H1 (cell line): ENCODE results near the gene KRT14. TPM values are rescaled to one million over a fixed set of nuclear protein-coding genes. Genes with fewer than 3 reads are reported as not detected.

Source experiments
- CTCF ChIA-PET: fragments of 300-600 bp; sonication (Branson Sonifier 250); formaldehyde crosslinking; loops from one replicate; lab custom pipeline; 2021; ENCODE audit not compliant: partially characterized antibody; lab: Charles Lee
- POLR2A ChIA-PET: fragments of 300-600 bp; sonication (Branson Sonifier 250); formaldehyde crosslinking; loops from one replicate; lab custom pipeline; 2021; ENCODE audit warnings: inconsistent platforms; ENCODE audit not compliant: partially characterized antibody; lab: Charles Lee
- DNase-seq, 2 experiments: peaks; one replicate each; pipeline versions ENCODE4 v3.0.0 to v3.0.0-alpha.2; 2010 to 2022; ENCODE audit warnings: low spot score in 2 of 2, low read depth in 1 of 2, mixed read lengths in 1 of 2
- FAIRE-seq: peaks from 2 replicates; lab custom pipeline; 2011; peaks lifted over from hg19 to GRCh38; lab: Jason Lieb, UNC
- H2AFZ ChIP-seq: 2 replicates; pipeline ENCODE4 v1.8.1; 2012; ENCODE audit warnings: low read length, inconsistent platforms
- H2AK5ac ChIP-seq: 2 replicates; pipeline ENCODE4 v1.6.1; 2013; ENCODE audit warnings: low read depth, low read length
- H2BK120ac ChIP-seq: replicated peaks from 2 replicates; pipeline ENCODE3; 2013; ENCODE audit warnings: low read depth, low read length, inconsistent platforms
- H2BK12ac ChIP-seq: 2 replicates; pipeline ENCODE4 v1.6.1; 2013; ENCODE audit warnings: low read depth, low read length
- H2BK15ac ChIP-seq: 2 replicates; pipeline ENCODE4 v1.6.1; 2013; ENCODE audit warnings: low read length
- H2BK20ac ChIP-seq: 2 replicates; pipeline ENCODE4 v1.6.1; 2013; ENCODE audit warnings: low read length
- H2BK5ac ChIP-seq: 2 replicates; pipeline ENCODE4 v1.6.1; 2013; ENCODE audit warnings: low read depth, low read length
- H3K14ac ChIP-seq: 2 replicates; pipeline ENCODE4 v1.6.1; 2013; ENCODE audit warnings: inconsistent platforms; ENCODE audit not compliant: insufficient read length
- H3K18ac ChIP-seq: 2 replicates; pipeline ENCODE4 v1.6.1; 2013; ENCODE audit warnings: low read length; ENCODE audit errors: extremely low read depth
- H3K23ac ChIP-seq: 2 replicates; pipeline ENCODE4 v1.6.1; 2013; ENCODE audit warnings: inconsistent platforms; ENCODE audit not compliant: insufficient read length
- H3K23me2 ChIP-seq: 2 replicates; pipeline ENCODE4 v1.6.1; 2013; ENCODE audit warnings: low read depth, low read length
- H3K27ac ChIP-seq: 2 replicates; pipeline ENCODE4 v1.6.1; 2011; ENCODE audit warnings: low read depth, low read length, inconsistent platforms
- H3K27me3 ChIP-seq, 4 experiments: replicated peaks in 1 of 4; 1 replicate in 1 of 4; 2 replicates in 3 of 4; pipeline versions ENCODE4 v1.6.1 to v1.8.1; 2011 to 2013; ENCODE audit warnings: low read length in 3 of 4, mild to moderate bottlenecking in 3 of 4, inconsistent platforms in 2 of 4, mixed read lengths in 2 of 4, moderate library complexity in 1 of 4; ENCODE audit not compliant: control insufficient read depth in 3 of 4, insufficient read depth in 3 of 4; ENCODE audit errors: extremely low read depth in 1 of 4
- H3K36me3 ChIP-seq, 4 experiments: 2 replicates each; pipeline versions ENCODE4 v1.6.1 to v1.8.1; 2011 to 2013; ENCODE audit warnings: mild to moderate bottlenecking in 4 of 4, low read length in 3 of 4, moderate library complexity in 2 of 4, control low read depth in 1 of 4, inconsistent platforms in 1 of 4; ENCODE audit not compliant: insufficient read depth in 4 of 4, control insufficient read depth in 2 of 4
- H3K4ac ChIP-seq: replicated peaks from 2 replicates; pipeline ENCODE3; 2013; ENCODE audit warnings: low read length, low read depth, mixed read lengths, inconsistent platforms; ENCODE audit not compliant: insufficient read length
- H3K4me1 ChIP-seq, 4 experiments: replicated peaks in 1 of 4; 1 replicate in 1 of 4; 2 replicates in 3 of 4; pipeline versions ENCODE4 v1.6.1 to v1.8.1; 2011 to 2013; ENCODE audit warnings: low read length in 3 of 4, inconsistent platforms in 2 of 4, mixed read lengths in 1 of 4; ENCODE audit not compliant: insufficient read depth in 4 of 4, control insufficient read depth in 3 of 4
- H3K4me2 ChIP-seq, 2 experiments: 2 replicates each; pipeline versions ENCODE4 v1.6.1 to v1.8.1; 2011 to 2013; ENCODE audit warnings: low read depth in 2 of 2, low read length in 2 of 2, control low read depth in 1 of 2, inconsistent platforms in 1 of 2, mild to moderate bottlenecking in 1 of 2; ENCODE audit not compliant: insufficient read depth in 1 of 2
- H3K4me3 ChIP-seq, 4 experiments: fragments of 200-600, 300-600 bp in 1 of 4; sonication (generic), shearing (Covaris generic), sonication (Bioruptor Twin) in 1 of 4; 2 replicates each; pipeline versions ENCODE4 v1.5.1 to v1.8.1; 2011 to 2016; ENCODE audit warnings: low read length in 4 of 4, low read depth in 3 of 4, control low read depth in 2 of 4, inconsistent platforms in 2 of 4, mild to moderate bottlenecking in 2 of 4, mixed read lengths in 1 of 4, moderate library complexity in 1 of 4; ENCODE audit not compliant: insufficient read depth in 2 of 4; ENCODE audit errors: extremely low read depth in 1 of 4
- H3K56ac ChIP-seq: replicated peaks from 2 replicates; pipeline ENCODE3; 2013; ENCODE audit warnings: low read depth, mild to moderate bottlenecking, mixed read lengths, low read length, inconsistent platforms; ENCODE audit not compliant: insufficient read length
- H3K79me1 ChIP-seq: 2 replicates; pipeline ENCODE4 v1.6.1; 2013; ENCODE audit warnings: low read depth, low read length, control low read depth
- H3K79me2 ChIP-seq, 2 experiments: 2 replicates each; pipeline versions ENCODE4 v1.6.1 to v1.8.1; 2012 to 2013; ENCODE audit warnings: low read length in 2 of 2, mild to moderate bottlenecking in 2 of 2, inconsistent platforms in 1 of 2; ENCODE audit not compliant: insufficient read depth in 2 of 2, control insufficient read depth in 1 of 2
- H3K9ac ChIP-seq, 4 experiments: replicated peaks in 1 of 4; 1 replicate in 1 of 4; 2 replicates in 3 of 4; pipeline versions ENCODE4 v1.6.1 to v1.8.1; 2011 to 2013; ENCODE audit warnings: low read depth in 3 of 4, low read length in 3 of 4, control low read depth in 2 of 4, mild to moderate bottlenecking in 2 of 4, moderate library complexity in 2 of 4, inconsistent platforms in 1 of 4; ENCODE audit errors: extremely low read depth in 1 of 4
- H3K9me3 ChIP-seq, 2 experiments: 2 replicates each; pipeline versions ENCODE4 v1.6.1 to v1.8.1; 2012 to 2013; ENCODE audit warnings: mild to moderate bottlenecking in 2 of 2, moderate library complexity in 2 of 2, control low read depth in 1 of 2, inconsistent platforms in 1 of 2, low read depth in 1 of 2, low read length in 1 of 2, mixed read lengths in 1 of 2; ENCODE audit not compliant: insufficient read depth in 2 of 2
- H4K20me1 ChIP-seq, 2 experiments: replicated peaks in 1 of 2; 2 replicates each; pipeline versions ENCODE3 to v1.8.1; 2011 to 2013; ENCODE audit warnings: inconsistent platforms in 2 of 2, low read length in 2 of 2, mild to moderate bottlenecking in 1 of 2; ENCODE audit not compliant: insufficient read depth in 2 of 2, control insufficient read depth in 1 of 2
- H4K5ac ChIP-seq: 2 replicates; pipeline ENCODE4 v1.6.1; 2013; ENCODE audit warnings: low read length, low read depth, mixed read lengths, inconsistent platforms; ENCODE audit not compliant: insufficient read length
- H4K8ac ChIP-seq: 2 replicates; pipeline ENCODE4 v1.8.0; 2013; ENCODE audit warnings: mild to moderate bottlenecking, moderate library complexity, low read length, inconsistent platforms; ENCODE audit not compliant: insufficient read depth; ENCODE audit errors: extremely low read depth
- H4K91ac ChIP-seq: replicated peaks from 2 replicates; pipeline ENCODE3; 2013; ENCODE audit warnings: low read length, mixed read lengths, inconsistent platforms; ENCODE audit not compliant: insufficient read length
- EP300 ChIP-seq, 2 experiments: IDR thresholded peaks; 1 replicate in 1 of 2; 2 replicates in 1 of 2; pipeline ENCODE4 v1.6.1; 2011 to 2012; ENCODE audit warnings: low read depth in 2 of 2, low read length in 2 of 2, mild to moderate bottlenecking in 2 of 2, borderline replicate concordance in 1 of 2, inconsistent platforms in 1 of 2, moderate library complexity in 1 of 2
- KDM1A ChIP-seq: fragments of 200-600, 300-600 bp; sonication (generic); IDR thresholded peaks from 2 replicates; pipeline ENCODE4 v1.7.1; 2016; ENCODE audit warnings: mild to moderate bottlenecking, low read length, borderline replicate concordance
- KDM5A ChIP-seq: fragments of 200-600 bp; IDR thresholded peaks from 2 replicates; pipeline ENCODE4 v1.7.1; 2012; ENCODE audit warnings: mild to moderate bottlenecking, low read length, inconsistent platforms, mixed read lengths
- NANOG ChIP-seq: IDR thresholded peaks from 2 replicates; pipeline ENCODE4 v1.6.1; 2011; ENCODE audit warnings: low read length, low read depth, mild to moderate bottlenecking, inconsistent platforms; ENCODE audit not compliant: insufficient read depth, poor library complexity, severe bottlenecking
- NRF1 ChIP-seq: IDR thresholded peaks from 2 replicates; pipeline ENCODE4 v1.6.1; 2011; ENCODE audit warnings: mild to moderate bottlenecking, low read depth, low read length, improper control_type of control experiment
- RXRA ChIP-seq: IDR thresholded peaks from 2 replicates; pipeline ENCODE4 v1.6.1; 2011; ENCODE audit warnings: low read depth, mild to moderate bottlenecking, low read length, moderate library complexity; ENCODE audit not compliant: insufficient read depth
- SP4 ChIP-seq: IDR thresholded peaks from 2 replicates; pipeline ENCODE4 v1.6.1; 2012; ENCODE audit warnings: low read length, inconsistent platforms
- TBP ChIP-seq: IDR thresholded peaks from 2 replicates; pipeline ENCODE4 v1.6.1; 2011; ENCODE audit warnings: low read depth, low read length, improper control_type of control experiment
- whole genome bisulfite sequencing, 2 experiments: shearing (Covaris generic) in 1 of 2; methylation state at CpG; one replicate each; pipeline versions ENCODE4 v1.1.6 to v1.1.7; 2013 to 2015; ENCODE audit warnings: low lambda C conversion rate in 2 of 2, mixed read lengths in 2 of 2, inconsistent platforms in 1 of 2, low coverage in 1 of 2, missing lambda C conversion rate in 1 of 2; ENCODE audit not compliant: insufficient replicate concordance in 2 of 2, insufficient coverage in 1 of 2, insufficient read length in 1 of 2; ENCODE audit errors: extremely low coverage in 1 of 2, missing lambda C conversion rate in 1 of 2; 5-methylcytosine and 5-hydroxymethylcytosine counted together
- polyA plus RNA-seq, 7 experiments: library from polyadenylated mRNA; depleted of rRNA in 3 of 7; stranded (reverse) in 5 of 7; unstranded in 2 of 7; fragments of >200 nt in 5 of 7; fragments of 200-250 nt in 2 of 7; gene quantifications; 1 replicate in 5 of 7; 2 replicates in 1 of 7; 4 replicates in 1 of 7; pipeline versions ENCODE4 v1.2.1 to v1.2.3, GENCODE V29; 2011 to 2013; ENCODE audit warnings: missing spikeins in 2 of 7, mixed read lengths in 2 of 7
- total RNA-seq: library from RNA; stranded (reverse); fragmentation: NEBNext Ultra II Directional; extraction: Animal tissue kit (Norgen Biotek cat#: 25700); gene quantifications from 2 replicates; pipeline ENCODE4 v1.2.1, GENCODE V29; 2021
- TF ChIP-seq, protein P1 (sequence below): IDR thresholded peaks from 2 replicates; pipeline ENCODE4 v1.6.1; 2012; ENCODE audit warnings: low read length, inconsistent platforms

KRT14 gene
- total and polyA plus RNA-seq, 2 of the 8 experiments (the other 6 are each of a cell fraction or from before 2014, with no cell fraction given), result 0.35 TPM; not detected in 1

DNA sequence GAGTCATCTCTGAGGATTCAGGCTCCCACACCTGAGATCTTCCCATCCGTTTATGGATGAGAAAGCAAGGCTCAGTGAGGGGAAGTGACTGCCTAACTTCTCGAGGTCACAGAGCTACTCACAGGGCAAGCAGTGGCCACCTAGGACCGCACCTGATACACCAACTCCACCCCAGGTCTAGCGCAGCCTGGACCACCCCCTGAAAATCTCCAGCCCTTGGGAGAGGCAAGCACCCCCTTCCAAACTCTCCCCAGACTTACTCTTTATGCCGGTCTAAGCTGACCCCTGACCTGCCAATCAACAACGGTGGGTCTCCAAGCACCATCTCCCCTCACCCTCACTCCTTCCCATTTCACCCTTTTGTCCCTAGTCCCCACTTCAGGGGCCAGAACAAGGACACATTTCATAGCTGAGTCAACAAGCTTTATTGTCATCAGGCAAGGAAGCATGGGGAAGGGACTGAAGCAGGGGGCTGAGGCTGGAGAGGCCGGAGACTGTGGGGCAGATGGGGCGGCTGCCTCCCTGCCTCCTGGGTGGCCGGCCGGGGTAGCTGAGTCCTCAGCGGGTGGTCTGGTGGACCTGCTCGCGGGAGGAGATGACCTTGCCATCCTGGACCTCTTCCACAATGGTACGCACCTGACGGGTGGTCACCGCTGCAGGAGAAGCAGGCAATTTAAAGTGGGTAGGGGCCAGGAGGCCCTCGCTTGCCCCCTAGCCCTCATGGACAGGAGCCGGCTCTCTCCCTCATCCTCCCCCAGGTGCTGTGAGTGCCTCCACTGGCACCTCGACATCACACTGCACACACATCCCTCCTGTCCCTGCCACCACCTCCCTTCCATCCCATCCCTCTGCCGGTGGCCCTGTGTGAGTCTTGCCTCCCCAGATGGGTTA lies 32.6 kb upstream of the KRT14 start:
- Histone ChIP-seq H3K9ac (no peak overlapping the region), H3K36me3 (no peaks in the 10 kb centered on the region), H3K4ac (no peak overlapping the region), H4K8ac (no peak overlapping the region), H2BK20ac (no peak overlapping the region), H3K56ac (no peak overlapping the region), H3K23ac (no peak overlapping the region), H4K91ac (no peak overlapping the region), H2AFZ (no peak overlapping the region), H3K18ac (no peak overlapping the region; the same call in none of the 2 replicates), H2BK120ac (no peak overlapping the region), H3K79me1 (no peaks in the 10 kb centered on the region), H2BK12ac (no peak overlapping the region), H3K27me3 (no peaks in the 10 kb centered on the region), H3K4me3 (no peak overlapping the region), H3K14ac (no peak overlapping the region), H3K79me2 (no peaks in the 10 kb centered on the region), H3K4me1 (peaks cover 0 to 4% (median 2%) of the 10 kb centered on the region in 4 experiments; a peak in 3 of 7 replicates), H4K20me1 (no peaks in the 10 kb centered on the region), H3K23me2 (no peaks in the 10 kb centered on the region), H3K9me3 (no peaks in the 10 kb centered on the region), H2BK15ac (no peak overlapping the region), H4K5ac (no peak overlapping the region), H2AK5ac (no peak overlapping the region), H2BK5ac (no peak overlapping the region), H3K27ac (no peak overlapping the region), H3K4me2 (no peak overlapping the region)
- POLR2A ChIA-PET, result no interaction called here
- FAIRE-seq, result no peak
- CTCF ChIA-PET, result interaction anchor here (1.0 to 14.5 kb wide), 7 partner anchors 8 to 70 kb away, joined by 3 to 103 read pairs (median 10); no protein-coding TSS in a partner anchor
- DNase-seq, result no peak
- 88% methylated on average over 18 of the region's 20 CpGs; no CpG with 5 or more reads in 1 of the 2 experiments for WGBS, 2 experiments
- TF ChIP-seq RXRA (no peak), EP300 (IDR thresholded peaks at IDR 0.05; ENCODE audit: borderline replicate concordance in 1 of 2, low read depth in 2 of 2, low read length in 2 of 2) (no peak), TBP (no peak), KDM5A (no peak), NANOG (no peak), NRF1 (no peak), KDM1A (no peak), SP4 (no peak)
- TF ChIP-seq, protein P1, sequence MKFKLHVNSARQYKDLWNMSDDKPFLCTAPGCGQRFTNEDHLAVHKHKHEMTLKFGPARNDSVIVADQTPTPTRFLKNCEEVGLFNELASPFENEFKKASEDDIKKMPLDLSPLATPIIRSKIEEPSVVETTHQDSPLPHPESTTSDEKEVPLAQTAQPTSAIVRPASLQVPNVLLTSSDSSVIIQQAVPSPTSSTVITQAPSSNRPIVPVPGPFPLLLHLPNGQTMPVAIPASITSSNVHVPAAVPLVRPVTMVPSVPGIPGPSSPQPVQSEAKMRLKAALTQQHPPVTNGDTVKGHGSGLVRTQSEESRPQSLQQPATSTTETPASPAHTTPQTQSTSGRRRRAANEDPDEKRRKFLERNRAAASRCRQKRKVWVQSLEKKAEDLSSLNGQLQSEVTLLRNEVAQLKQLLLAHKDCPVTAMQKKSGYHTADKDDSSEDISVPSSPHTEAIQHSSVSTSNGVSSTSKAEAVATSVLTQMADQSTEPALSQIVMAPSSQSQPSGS, result no peak
